Bronchial epithelial cell (primary cell): ENCODE results near the gene SETD3. TPM values are rescaled to one million over a fixed set of nuclear protein-coding genes. Genes with fewer than 3 reads are reported as not detected.

Source experiments
- DNase-seq: peaks from one replicate; pipeline ENCODE4 v3.0.0-alpha.2; 2010; ENCODE audit warnings: low read depth
- FAIRE-seq: peaks from 2 replicates; lab custom pipeline; 2011; peaks lifted over from hg19 to GRCh38; lab: Jason Lieb, UNC
- H3K27me3 ChIP-seq: 2 replicates; pipeline ENCODE4 v1.5.1; 2011; ENCODE audit warnings: low read length; ENCODE audit not compliant: control insufficient read depth, insufficient read depth
- H3K36me3 ChIP-seq: 2 replicates; pipeline ENCODE4 v1.5.1; 2011; ENCODE audit warnings: low read length; ENCODE audit not compliant: control insufficient read depth, insufficient read depth
- H3K4me3 ChIP-seq: 2 replicates; pipeline ENCODE4 v1.5.1; 2011; ENCODE audit warnings: mild to moderate bottlenecking, low read depth, low read length, control low read depth
- total RNA-seq: library from RNA; depleted of rRNA; stranded (reverse); fragments of >200 nt; gene quantifications from 2 replicates; pipeline ENCODE4 v1.2.1, GENCODE V29; 2014
- TF ChIP-seq, protein P1 (sequence below): IDR thresholded peaks from 2 replicates; pipeline ENCODE4 v1.5.1; 2011; ENCODE audit warnings: mild to moderate bottlenecking, moderate library complexity, low read length, control low read depth, inconsistent platforms; ENCODE audit not compliant: insufficient read depth, severe bottlenecking

The SETD3 gene
- total RNA-seq, 1 donor from 2014 or later: 66.6 TPM

DNA sequence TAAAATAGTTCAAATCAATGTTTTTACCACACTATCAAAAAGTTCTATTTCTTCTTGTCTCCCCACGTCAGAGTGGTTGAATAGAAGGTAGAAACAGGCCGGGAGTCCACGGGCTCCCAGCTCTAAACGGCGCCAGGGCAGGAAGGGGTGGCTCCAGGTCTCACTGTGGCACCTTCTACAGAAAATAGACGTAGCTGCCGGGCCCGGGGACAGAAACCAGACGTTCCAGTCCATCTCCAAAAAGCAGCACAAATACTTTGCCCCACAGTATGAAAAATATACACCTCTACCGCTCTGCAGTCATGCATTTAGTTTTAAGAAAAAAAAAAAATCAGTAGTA is 31.4 kb upstream of the SETD3 start:
- DNase-seq (no peak), FAIRE-seq (no peak)
- Histone ChIP-seq H3K36me3 (peaks cover 22% of the 10 kb centered on the region), H3K27me3 (no peaks in the 10 kb centered on the region), H3K4me3 (no peak overlapping the region)
- TF ChIP-seq, protein P1, sequence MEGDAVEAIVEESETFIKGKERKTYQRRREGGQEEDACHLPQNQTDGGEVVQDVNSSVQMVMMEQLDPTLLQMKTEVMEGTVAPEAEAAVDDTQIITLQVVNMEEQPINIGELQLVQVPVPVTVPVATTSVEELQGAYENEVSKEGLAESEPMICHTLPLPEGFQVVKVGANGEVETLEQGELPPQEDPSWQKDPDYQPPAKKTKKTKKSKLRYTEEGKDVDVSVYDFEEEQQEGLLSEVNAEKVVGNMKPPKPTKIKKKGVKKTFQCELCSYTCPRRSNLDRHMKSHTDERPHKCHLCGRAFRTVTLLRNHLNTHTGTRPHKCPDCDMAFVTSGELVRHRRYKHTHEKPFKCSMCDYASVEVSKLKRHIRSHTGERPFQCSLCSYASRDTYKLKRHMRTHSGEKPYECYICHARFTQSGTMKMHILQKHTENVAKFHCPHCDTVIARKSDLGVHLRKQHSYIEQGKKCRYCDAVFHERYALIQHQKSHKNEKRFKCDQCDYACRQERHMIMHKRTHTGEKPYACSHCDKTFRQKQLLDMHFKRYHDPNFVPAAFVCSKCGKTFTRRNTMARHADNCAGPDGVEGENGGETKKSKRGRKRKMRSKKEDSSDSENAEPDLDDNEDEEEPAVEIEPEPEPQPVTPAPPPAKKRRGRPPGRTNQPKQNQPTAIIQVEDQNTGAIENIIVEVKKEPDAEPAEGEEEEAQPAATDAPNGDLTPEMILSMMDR: no peak

GRCh38 chr14:99511421-99512109 is 30.9 kb upstream of the SETD3 start:
- H3K4me3 ChIP-seq: no peak overlapping the region
- TF ChIP-seq, protein P1: no peak
- no peaks in the 10 kb centered on the region for H3K27me3 ChIP-seq
- DNase-seq (no peak), FAIRE-seq (no peak)
- peaks cover 26% of the 10 kb centered on the region for H3K36me3 ChIP-seq

DNA sequence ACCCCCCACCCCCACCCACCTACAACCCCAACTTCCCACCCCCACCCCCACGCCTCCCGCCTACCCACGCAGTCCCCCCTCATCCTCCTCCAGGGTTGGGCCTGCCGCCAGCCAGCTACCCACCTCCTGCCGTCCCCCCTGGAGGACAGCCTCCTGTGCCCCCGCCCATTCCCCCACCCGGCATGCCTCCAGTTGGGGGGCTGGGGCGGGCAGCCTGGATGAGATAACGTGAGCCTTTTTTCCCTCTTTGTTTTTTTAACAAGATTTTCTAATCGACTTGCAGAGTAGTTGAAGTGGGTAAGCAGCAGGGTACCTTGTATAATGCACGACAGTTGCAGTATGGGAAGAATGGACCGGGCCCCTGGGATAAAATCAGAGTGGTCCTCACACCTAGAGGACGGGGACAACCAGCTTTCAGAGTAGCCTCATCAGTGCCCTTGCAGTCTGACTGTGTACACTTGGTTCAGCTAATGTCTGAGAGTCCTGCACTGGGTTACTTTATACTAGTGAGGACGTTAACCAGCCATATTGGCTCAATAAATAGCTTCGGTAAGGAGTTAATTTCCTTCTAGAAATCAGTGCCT is 30.0 kb upstream of the SETD3 start:
- Histone ChIP-seq H3K36me3 (peaks cover 30% of the 10 kb centered on the region), H3K27me3 (no peaks in the 10 kb centered on the region), H3K4me3 (no peak overlapping the region)
- no peak for FAIRE-seq
- TF ChIP-seq, protein P1: no peak
- DNase-seq: no peak

- H3K27me3 ChIP-seq: no peaks in the 10 kb centered on the region
- DNase-seq: no peak
- TF ChIP-seq, protein P1: no peak
- H3K36me3 ChIP-seq: peaks cover 32% of the 10 kb centered on the region
- FAIRE-seq: no peak
- no peak overlapping the region for H3K4me3 ChIP-seq
These were observed 29.4 kb upstream of the SETD3 start for GRCh38 chr14:99509871-99510555.

DNA sequence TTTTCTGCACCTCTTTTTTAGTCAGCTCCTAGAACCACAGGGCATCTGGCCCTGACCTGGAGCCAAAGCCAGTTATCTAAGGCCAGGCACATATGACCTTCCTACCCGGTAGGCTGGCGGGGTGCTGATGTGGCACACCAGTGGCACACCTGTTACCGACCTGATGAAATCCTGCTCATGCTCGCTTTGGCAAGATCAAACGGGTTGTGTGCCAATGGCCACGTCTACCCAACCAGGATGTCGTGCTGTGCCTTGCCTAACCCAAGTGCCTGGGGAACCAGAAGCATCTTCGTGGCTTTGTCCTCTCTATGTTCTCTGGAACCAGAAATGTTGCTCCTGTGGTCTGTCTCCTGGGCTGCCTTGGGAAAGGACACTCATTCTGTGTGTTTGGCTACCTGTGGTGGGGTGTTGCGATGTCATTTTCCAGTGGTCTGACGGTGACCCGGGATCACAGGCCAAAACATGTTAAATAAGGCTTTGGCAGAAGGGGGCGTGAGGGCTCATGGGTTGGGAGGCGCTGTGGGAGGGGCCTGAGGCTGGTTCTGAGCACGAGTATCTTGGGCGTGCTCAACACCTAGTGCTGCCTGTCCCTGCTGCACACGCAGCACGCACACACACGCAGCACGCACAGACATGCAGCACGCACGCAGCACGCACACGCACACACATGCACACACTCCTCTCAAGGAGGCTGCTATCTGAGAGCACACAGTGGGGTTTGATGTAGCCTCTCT is 28.4 kb upstream of the SETD3 start:
- Histone ChIP-seq H3K27me3 (no peaks in the 10 kb centered on the region), H3K4me3 (no peak overlapping the region), H3K36me3 (peaks cover 30% of the 10 kb centered on the region)
- FAIRE-seq: peak; percentile 40
- DNase-seq: peak; percentile 16
- TF ChIP-seq, protein P1: no peak
